Bone marrow (tissue), 2 donors: ENCODE measurements around the gene INS.

Source experiments
- DNase-seq, 2 donors: peaks; one replicate each; lab custom pipeline; 2025; lab: John Stamatoyannopoulos, UW

The INS gene

GRCh38 chr11:2164861-2165555 is 4.0 kb upstream of the INS start:
- no peak for DNase-seq

DNA sequence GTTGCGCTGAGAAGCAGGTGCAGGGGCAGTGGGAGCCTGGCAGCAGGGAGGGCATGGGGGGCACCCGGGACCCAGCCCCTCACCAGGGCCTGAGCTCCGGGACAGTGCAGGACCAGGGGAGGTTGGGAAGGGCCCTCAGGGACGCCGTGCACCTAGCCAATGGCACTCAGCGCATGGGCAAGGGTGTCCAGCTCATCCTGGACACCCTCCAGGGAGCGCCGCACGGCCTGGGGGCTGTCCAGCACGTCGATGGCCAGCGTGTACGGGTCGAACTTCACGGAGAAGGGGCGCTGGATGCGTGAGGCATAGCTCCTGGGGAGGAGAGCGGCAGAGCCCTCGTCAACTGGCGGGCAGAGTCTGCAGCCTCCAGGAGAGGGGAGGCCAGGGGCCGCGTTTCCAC is 3.1 kb upstream of the INS start:
- DNase-seq = no peak

DNA sequence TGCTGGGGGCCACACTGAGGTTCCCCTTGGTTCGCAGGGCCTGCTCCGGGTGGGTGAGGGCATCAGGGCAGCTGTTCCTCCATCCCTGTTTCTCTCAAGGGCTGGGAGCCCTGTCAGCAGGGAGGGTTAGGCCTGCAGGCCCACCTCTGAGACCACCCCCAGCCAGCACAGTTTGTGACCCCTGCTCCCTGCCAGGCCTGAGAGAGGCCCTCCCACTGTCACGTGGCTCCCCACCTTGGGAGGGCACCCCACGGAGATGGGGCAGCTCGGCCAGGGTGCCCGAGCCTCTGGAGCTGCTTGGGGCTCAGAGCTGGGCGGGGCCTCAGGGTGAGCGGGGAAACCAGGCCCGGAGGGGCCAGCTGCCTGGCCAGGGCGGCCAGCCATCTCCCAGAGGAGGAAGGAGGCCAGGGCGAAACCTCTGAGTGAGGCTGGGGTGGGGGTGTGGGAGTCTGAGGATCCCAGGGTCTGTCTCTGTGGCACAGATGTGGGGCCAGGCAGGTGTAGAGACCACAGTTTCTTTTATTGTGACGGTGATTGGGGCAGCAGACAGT is 2.5 kb upstream of the INS start:
- DNase-seq = no peak

DNA sequence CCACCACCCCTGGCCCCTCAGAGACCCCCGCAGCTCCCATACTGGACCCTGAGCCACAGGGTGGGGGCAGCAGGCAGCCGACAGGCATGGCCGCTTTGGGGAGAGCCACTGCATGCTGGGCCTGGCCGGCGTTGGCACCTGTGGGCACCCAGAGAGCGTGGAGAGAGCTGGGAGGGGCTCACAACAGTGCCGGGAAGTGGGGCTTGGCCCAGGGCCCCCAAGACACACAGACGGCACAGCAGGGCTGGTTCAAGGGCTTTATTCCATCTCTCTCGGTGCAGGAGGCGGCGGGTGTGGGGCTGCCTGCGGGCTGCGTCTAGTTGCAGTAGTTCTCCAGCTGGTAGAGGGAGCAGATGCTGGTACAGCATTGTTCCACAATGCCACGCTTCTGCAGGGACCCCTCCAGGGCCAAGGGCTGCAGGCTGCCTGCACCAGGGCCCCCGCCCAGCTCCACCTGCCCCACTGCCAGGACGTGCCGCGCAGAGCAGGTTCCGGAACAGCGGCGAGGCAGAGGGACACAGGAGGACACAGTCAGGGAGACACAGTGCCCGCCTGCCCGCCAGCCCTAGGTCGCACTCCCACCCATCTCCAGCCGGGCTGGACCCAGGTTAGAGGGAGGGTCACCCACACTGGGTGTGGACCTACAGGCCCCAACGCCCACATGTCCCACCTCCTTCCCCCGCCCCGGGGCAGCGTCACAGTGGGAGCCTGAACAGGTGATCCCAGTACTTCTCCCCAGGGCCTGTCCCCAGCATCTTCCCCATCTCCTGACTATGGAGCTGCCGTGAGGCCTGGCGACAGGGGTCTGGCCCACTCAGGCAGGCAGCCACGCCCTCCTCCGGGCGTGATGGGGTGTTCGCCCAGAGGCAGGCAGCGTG is 1.2 kb downstream of the INS start:
- no peak for DNase-seq

DNA sequence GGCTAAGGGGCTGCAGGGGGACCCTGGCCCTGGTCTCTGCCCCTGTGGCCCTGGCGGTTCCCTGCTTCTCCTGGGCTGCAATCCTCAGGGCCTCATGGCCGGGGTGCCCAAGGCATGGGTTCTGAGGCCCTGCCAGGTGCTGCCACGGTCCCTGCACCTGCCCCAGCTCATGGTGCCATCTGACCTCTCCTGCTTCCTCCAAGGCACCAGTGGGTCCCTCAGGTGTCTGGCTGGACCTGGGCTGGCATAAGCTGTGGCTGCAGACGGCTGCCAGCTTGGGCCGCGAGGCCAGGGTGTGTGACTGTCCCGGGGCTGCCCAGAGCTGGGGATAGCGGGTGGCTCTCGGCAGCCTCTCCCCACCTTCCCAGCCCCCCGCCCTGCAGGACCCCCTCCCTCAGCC is 2.0 kb downstream of the INS start:
- DNase-seq = no peak

GRCh38 chr11:2158296-2158737 is 2.7 kb downstream of the INS start:
- no peak for DNase-seq

DNA sequence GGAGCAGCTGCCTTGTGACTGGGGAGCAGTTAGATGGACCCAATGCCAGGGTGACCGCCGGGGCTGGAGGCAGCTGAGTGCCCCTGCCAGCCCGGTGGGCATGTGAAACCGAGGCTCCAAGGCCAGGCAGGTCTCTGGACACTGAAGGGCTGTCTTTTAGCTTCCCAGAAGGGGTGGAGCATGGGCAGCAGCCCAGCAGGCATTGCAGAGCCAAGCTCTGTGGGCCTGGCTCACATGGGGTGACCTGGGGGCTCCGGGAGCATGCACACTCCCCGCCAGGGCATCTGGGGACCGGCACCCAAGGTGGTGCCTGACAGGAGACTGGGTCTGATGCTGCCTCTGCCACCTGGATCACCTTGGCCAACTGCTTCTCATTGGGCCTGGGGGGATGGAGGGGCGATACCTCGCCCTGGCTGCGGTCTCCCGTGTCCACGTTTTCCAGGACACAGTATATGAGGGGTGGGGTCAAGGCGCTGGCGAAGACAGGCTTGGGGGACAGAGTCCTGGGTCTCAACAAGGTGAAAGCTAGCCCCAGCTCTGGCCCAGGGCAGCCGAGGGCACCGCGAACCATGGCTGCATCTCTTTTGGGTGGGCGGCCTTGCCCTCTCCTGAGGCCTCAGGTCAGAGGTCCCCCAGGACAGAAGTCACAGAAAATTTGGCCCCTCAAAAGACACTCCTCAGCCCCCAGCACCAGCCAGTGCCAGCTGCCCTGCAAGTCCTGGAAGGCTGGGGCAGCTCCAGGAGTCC is 3.5 kb downstream of the INS start:
- no peak for DNase-seq

- peak in 1 of 2 donors; percentile 42 for DNase-seq
Measured at GRCh38 chr11:2156416-2157182, 4.4 kb downstream of the INS start.

DNA sequence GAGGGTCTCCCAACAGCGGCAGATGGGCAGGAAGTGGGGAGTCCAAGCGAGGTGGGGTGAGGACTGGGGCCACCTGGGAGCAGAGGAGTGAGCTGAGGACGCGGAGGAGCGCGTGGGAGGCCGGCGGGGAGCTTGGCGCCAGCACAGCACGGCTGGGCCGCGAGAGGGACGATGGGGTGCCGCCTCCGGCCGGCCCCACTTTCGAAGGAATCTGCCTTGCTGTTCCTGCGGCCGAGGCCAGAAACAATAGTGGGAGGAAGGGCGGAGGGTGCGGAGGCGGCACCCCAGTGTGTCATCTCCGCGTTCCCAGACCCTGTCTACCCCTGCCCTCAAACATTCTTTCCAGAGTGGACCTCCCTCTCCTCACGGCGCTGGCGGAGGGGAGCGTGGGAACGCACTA is 5.5 kb downstream of the INS start:
- DNase-seq = no peak

DNA sequence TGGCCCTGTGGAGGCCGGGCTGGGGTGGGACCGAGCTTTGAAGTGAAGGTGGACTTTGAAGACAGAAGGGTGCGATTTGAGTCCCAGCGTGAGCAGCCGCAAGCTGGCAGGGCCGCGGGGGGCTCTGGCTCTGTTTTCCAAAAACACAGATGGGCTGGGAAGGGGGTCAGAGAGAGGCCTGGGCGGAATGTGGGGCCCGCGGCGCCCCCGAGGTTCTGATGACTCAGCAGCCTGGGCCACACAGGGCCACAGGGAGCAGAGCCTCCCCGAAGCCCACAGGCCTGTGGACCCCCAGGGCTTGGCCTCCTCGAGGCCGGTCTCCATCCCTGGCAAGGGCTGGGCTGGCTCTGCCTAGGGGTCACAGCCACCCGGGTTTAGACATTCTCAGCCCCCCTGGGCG is 6.1 kb downstream of the INS start:
- DNase-seq = no peak

DNA sequence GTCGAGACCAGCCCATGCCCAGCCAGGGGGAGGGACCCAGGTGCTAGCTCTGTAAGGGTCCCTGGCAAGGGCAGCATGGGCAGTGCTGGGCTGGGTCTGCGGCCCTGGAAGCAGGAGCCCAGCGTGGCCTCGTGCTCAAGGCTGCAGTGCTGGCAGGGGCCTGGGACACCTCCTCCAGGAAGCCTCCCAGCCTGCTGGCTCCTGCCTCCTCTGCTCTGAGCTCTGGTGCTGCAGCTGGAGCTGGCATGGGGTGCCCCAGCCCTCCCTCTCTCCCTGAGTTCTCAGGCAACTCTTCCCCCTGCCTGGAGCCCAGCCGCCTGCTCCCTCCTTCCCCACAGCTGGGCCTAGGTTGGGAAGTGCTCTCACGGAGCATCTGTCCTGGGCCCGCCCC is 6.8 kb downstream of the INS start:
- no peak for DNase-seq

DNA sequence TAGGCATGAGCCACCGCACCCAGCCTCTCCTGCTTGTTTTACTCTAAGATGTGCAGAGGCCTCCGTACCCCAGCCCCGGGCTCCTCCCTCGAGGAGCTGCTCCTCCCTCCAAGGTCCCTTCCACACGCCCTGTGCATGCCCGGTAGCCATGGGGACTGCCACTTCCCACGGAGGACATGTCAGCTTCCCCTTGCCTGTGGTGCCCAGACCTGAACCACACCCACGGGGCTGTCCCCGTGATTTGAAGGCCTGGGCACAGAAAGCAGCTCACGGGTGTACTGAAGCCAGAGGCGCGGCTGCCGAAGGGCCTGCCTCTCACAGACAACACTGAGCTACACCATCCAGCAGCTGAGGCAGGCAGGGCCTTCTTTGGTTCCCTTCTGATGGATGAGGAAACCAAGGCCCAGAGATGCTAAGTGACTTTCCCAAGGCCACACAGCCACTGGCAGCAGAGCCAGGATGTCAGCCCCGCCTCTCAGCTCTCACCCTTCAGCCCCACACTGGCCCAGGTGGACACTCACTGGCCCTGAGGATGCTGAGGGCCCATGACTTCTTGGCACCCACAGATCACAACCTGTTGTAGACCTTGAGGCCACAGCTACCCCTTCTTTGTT is 7.3 kb downstream of the INS start:
- DNase-seq = no peak

GRCh38 chr11:2151500-2152257 is 9.3 kb downstream of the INS start:
- DNase-seq = peak; percentile 39 to 65

DNA sequence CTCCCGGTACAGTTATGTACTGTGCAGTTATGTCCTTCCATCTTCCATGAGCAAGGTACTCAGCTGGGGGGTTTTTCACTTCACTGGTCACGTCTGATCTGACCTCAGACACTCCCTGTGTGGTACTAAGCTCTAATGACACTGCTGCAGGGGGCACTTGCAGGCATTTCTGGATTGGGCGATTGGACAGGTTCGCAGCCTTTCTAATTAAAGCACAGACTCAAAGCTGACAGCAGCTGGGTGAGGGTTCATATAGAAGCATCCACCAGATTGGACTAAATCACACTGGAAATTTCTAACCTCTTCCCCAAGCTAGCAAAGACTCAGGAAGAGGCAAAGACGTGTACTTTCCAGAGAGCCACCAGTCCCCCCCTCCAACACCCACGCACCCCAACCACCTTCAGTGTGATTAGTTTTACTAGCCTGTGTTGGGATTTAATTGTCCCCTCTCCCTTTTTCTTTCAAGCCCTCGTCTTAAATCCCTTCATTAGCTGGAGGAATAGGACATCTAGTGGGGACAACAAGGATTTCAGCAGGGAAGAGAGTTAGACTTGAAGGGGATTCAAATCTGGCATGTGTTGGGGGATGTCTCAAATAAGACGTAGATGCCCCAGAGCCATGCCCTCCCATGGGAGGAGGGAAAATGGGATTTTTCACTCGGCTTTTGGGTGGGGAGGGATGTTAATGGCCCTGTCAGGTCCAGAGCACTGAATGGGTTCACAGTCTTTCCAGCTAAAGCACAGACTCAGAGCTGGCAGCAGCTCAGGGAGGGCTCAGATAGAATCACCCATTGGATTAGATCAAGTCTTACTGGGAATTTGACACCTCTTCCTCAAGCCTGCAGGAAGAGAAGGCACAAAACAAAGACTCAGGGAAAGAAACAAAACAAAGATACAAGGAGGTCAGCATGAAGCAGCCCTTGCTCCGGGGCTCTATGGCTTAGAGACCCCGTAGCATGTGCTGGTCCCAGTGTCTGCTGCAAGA is 10.9 kb downstream of the INS start:
- peak in 1 of 2 donors; percentile 18 for DNase-seq

DNA sequence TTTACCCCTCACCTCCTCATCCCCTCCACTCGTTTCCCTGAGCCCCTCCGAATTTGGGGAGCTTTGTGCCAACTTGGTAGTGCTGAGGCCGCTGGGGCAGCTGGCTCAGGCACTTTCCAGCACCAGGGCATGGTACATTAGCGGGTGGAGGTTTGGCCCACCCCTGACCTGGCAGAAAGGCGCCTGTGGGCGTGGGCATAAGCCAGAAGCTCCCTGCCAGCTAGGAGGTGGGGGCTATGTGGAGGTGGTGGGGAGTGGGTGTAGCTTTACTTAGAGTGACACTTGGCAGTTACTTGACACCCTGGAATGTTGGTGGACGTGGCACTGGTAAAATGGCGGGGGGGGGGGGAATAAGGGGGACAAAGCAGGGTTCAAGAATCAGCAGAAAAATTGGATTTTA is 11.5 kb downstream of the INS start:
- DNase-seq = no peak

GRCh38 chr11:2148595-2148994 is 12.4 kb downstream of the INS start:
- DNase-seq = no peak

DNA sequence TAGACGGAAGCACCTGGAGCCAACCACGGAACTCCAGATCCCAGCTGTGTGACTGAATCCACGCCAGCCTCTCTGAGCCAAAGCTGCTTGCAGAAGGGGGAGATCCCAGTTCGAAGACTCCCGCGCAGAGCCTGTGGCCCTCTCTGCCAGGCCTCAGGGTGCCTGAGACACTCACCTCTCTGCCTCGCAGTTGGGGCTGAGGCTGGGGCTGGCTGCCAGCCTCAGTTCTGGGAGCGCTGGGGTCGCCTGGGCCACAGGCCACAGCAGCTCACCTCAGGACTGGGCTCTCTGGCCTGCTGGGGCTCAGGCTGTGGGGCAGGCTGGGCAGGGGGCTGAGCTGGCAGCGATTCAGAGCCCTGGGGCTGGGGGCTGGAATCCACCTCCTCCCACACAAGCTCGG is 13.6 kb downstream of the INS start:
- DNase-seq = no peak

- no peak for DNase-seq
Measured at GRCh38 chr11:2146051-2146450, 15.0 kb downstream of the INS start.

GRCh38 chr11:2144544-2145248 is 16.3 kb downstream of the INS start:
- no peak for DNase-seq
